Measurements from ENCODE around the gene RGL1.
A peak's percentile ranks its signal among the peaks of the same experiment; 100 is the strongest.

RGL1 gene

DNA sequence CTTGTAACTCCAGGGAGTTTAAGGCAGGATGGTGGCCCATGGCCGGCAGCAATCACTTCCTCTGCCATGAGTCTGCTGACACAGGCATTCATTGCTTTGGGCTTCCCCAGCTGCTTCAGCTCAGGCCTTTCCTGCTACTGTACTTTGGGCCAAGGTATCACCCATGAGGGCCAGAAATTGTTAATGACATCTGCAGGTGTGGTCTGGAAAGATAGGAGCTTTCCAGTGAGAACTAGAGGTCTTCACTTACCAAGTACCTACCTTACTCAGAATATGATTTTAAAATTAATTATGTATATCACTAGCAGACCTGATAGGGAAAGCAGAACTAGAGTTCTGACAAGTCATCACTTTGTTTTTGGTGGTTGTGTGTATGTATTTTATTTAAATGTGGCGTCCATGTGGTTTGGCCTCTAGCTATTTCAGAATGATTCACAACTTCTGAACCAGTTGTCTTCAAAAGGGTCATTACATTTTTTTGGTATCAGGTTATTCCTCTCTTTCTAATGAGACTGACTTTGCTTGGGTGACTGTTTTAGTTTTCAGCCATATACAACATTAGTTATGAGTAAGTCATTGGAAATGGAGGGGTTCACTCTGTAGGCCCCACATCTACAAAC is 2.7 kb downstream of the RGL1 start:
- peak overlapping the region; percentile 87 for H3K4me2 ChIP-seq (ENCODE audit: low read depth, low read length)
- H3K9ac ChIP-seq (ENCODE audit: low read length) = no peak overlapping the region
- no peaks in the 10 kb centered on the region for H4K20me1 ChIP-seq (ENCODE audit: insufficient read depth, low read length)
- no peaks in the 10 kb centered on the region for H3K27me3 ChIP-seq (replicated peaks; ENCODE audit: insufficient read depth, low read length)
- peak overlapping the region; percentile 41; the same call in 1 of the 2 replicates for H3K27ac ChIP-seq (ENCODE audit: low read length)
- H3K9me2 ChIP-seq (replicated peaks; ENCODE audit: insufficient read depth, low read length) = no peaks in the 10 kb centered on the region
- peaks cover 67% of the 10 kb centered on the region for H3K79me2 ChIP-seq (ENCODE audit: low read length)
- H3F3A ChIP-seq (ENCODE audit: insufficient read depth, low read length) = peaks cover 35% of the 10 kb centered on the region
- no peaks in the 10 kb centered on the region for H3K9me3 ChIP-seq (replicated peaks; ENCODE audit: insufficient read depth, low read length)
- peaks cover 44% of the 10 kb centered on the region for H3K4me1 ChIP-seq (ENCODE audit: low read length)
- H3K36me3 ChIP-seq (replicated peaks; ENCODE audit: insufficient read depth, low read length) = 0 out of 2 replicates have a peak, but pooled peaks cover 3% of the 10 kb centered on the region
- peak; percentile 73 for DNase-seq
- TF ChIP-seq EZH2phosphoT487 (IDR thresholded peaks at IDR 0.05; ENCODE audit: low read length) = no peak
- TF ChIP-seq EZH2 (optimal IDR thresholded peaks at IDR 0.05; ENCODE audit: low read depth, low read length) = no peak
- TF ChIP-seq, protein P1, sequence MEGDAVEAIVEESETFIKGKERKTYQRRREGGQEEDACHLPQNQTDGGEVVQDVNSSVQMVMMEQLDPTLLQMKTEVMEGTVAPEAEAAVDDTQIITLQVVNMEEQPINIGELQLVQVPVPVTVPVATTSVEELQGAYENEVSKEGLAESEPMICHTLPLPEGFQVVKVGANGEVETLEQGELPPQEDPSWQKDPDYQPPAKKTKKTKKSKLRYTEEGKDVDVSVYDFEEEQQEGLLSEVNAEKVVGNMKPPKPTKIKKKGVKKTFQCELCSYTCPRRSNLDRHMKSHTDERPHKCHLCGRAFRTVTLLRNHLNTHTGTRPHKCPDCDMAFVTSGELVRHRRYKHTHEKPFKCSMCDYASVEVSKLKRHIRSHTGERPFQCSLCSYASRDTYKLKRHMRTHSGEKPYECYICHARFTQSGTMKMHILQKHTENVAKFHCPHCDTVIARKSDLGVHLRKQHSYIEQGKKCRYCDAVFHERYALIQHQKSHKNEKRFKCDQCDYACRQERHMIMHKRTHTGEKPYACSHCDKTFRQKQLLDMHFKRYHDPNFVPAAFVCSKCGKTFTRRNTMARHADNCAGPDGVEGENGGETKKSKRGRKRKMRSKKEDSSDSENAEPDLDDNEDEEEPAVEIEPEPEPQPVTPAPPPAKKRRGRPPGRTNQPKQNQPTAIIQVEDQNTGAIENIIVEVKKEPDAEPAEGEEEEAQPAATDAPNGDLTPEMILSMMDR (IDR thresholded peaks at IDR 0.05; ENCODE audit: low read length) = no peak
- H2AFZ ChIP-seq (ENCODE audit: low read length) = 0 out of 2 replicates have a peak overlapping the region, but pooled peaks have one; percentile 9
- H3K4me3 ChIP-seq (ENCODE audit: low read length) = peak overlapping the region; percentile 95

DNA sequence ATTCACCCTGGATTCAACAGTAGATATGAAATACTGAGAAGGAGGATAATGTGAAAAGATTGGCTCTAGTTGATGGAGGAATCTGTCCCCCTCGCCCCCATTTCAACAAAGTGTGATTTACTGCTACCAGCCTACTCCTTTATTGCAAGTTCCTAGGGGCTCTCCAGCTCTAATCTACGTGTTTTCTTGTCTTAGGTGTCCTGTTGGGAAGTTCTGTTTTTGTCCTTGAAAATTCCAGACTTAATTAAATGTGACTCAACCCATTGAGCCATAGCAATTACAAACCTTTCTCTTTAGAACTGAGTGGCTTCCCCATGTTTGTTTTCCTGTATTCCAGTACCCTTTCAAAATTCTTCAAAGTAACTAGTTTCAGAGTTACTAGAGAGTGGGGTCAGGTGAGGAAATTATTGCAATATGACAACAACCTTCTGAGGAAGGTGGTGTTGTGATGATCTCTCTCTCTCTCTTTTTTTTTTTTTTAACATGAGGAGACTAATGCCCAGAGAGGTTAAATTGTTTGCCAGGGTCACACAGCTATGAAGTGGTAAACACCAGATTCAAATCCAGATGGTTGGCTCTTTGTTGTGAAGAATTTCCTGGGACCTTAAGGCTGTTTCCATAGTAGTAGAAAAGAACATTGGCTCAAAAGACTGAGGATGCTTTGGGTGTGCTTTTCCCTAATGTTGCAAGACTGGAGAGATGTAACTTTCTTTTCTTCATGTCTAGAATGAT is 3.5 kb downstream of the RGL1 start:
- H3K36me3 ChIP-seq (replicated peaks; ENCODE audit: insufficient read depth, low read length) = 0 out of 2 replicates have a peak, but pooled peaks cover 3% of the 10 kb centered on the region
- H3K27ac ChIP-seq (ENCODE audit: low read length) = peak overlapping the region; percentile 41; the same call in 1 of the 2 replicates
- no peaks in the 10 kb centered on the region for H3K27me3 ChIP-seq (replicated peaks; ENCODE audit: insufficient read depth, low read length)
- H3K79me2 ChIP-seq (ENCODE audit: low read length) = peaks cover 75% of the 10 kb centered on the region
- TF ChIP-seq EZH2phosphoT487 (IDR thresholded peaks at IDR 0.05; ENCODE audit: low read length) (no peak), EZH2 (optimal IDR thresholded peaks at IDR 0.05; ENCODE audit: low read depth, low read length) (no peak)
- TF ChIP-seq, protein P1 (IDR thresholded peaks at IDR 0.05; ENCODE audit: low read length) = no peak
- no peak overlapping the region for H3K9ac ChIP-seq (ENCODE audit: low read length)
- H3K4me3 ChIP-seq (ENCODE audit: low read length) = peak overlapping the region; percentile 95; the same call in 1 of the 2 replicates
- H3F3A ChIP-seq (ENCODE audit: insufficient read depth, low read length) = peaks cover 35% of the 10 kb centered on the region
- H3K4me1 ChIP-seq (ENCODE audit: low read length) = peaks cover 44% of the 10 kb centered on the region
- H3K9me3 ChIP-seq (replicated peaks; ENCODE audit: insufficient read depth, low read length) = no peaks in the 10 kb centered on the region
- H3K9me2 ChIP-seq (replicated peaks; ENCODE audit: insufficient read depth, low read length) = no peaks in the 10 kb centered on the region
- DNase-seq = no peak
- no peaks in the 10 kb centered on the region for H4K20me1 ChIP-seq (ENCODE audit: insufficient read depth, low read length)
- H2AFZ ChIP-seq (ENCODE audit: low read length) = no peak overlapping the region
- peak overlapping the region; percentile 87 for H3K4me2 ChIP-seq (ENCODE audit: low read depth, low read length)

DNA sequence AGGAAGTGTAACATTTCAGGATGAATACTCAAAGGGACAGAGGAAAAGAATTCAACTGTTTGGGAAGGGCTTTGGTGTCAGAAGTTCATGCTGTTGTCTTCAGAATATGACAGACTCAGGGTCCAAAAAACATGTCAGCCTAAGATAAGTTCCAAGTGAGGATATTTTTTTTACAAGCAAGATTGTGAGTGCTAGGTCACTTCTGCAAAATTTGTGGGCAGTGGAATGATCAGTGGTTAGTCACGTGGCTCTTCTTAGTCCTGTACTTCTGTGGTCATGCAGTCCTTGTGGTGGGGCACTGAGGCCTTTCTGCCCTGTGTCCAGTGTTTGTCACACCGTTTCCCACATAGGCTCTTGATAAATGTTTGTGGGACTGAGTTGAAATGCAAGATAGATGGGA is 5.2 kb downstream of the RGL1 start:
- Histone ChIP-seq H3K79me2 (ENCODE audit: low read length) (peaks cover 91% of the 10 kb centered on the region), H3K4me2 (ENCODE audit: low read depth, low read length) (no peak overlapping the region), H3K36me3 (replicated peaks; ENCODE audit: insufficient read depth, low read length) (0 out of 2 replicates have a peak, but pooled peaks cover 3% of the 10 kb centered on the region), H3K27me3 (replicated peaks; ENCODE audit: insufficient read depth, low read length) (no peaks in the 10 kb centered on the region), H3K9me2 (replicated peaks; ENCODE audit: insufficient read depth, low read length) (no peaks in the 10 kb centered on the region), H3K27ac (ENCODE audit: low read length) (no peak overlapping the region), H4K20me1 (ENCODE audit: insufficient read depth, low read length) (no peaks in the 10 kb centered on the region), H3K9ac (ENCODE audit: low read length) (no peak overlapping the region), H3K4me3 (ENCODE audit: low read length) (no peak overlapping the region), H3K9me3 (replicated peaks; ENCODE audit: insufficient read depth, low read length) (no peaks in the 10 kb centered on the region), H3F3A (ENCODE audit: insufficient read depth, low read length) (peaks cover 23% of the 10 kb centered on the region), H2AFZ (ENCODE audit: low read length) (no peak overlapping the region), H3K4me1 (ENCODE audit: low read length) (peaks cover 39% of the 10 kb centered on the region)
- no peak for TF ChIP-seq EZH2phosphoT487 (IDR thresholded peaks at IDR 0.05; ENCODE audit: low read length)
- TF ChIP-seq, protein P1 (IDR thresholded peaks at IDR 0.05; ENCODE audit: low read length) = no peak
- no peak for TF ChIP-seq EZH2 (optimal IDR thresholded peaks at IDR 0.05; ENCODE audit: low read depth, low read length)
- DNase-seq = no peak

Measured in MM.1S (cell line).